T-cell (primary cell): ENCODE results near the gene RNPEP. TPM values are rescaled to one million over a fixed set of nuclear protein-coding genes. Genes with fewer than 3 reads are reported as not detected.
A peak's percentile ranks its signal among the peaks of the same experiment; 100 is the strongest.

Experiments used
- ATAC-seq, 4 experiments: fragments of 200-7000 bp in 3 of 4; fragments of 150-1000 bp in 1 of 4; cut with Tn5 transposase; replicated peaks in 1 of 4; 1 replicate in 3 of 4; 2 replicates in 1 of 4; pipeline ENCODE4 v1.10.0; 2021; ENCODE audit warnings: moderate library complexity in 3 of 4, mild to moderate bottlenecking in 2 of 4, moderate number of reproducible peaks in 1 of 4
- CTCF ChIA-PET, 2 donors: fragments of 300-600 bp; sonication (Branson Sonifier 250); formaldehyde crosslinking; loops; one replicate each; lab custom pipeline; 2022; ENCODE audit warnings: antibody characterized with exemption in 2 of 2; lab: Charles Lee
- POLR2A ChIA-PET, 2 donors: fragments of 300-600 bp; sonication (Branson Sonifier 250); formaldehyde crosslinking; loops; one replicate each; lab custom pipeline; 2022; ENCODE audit warnings: antibody characterized with exemption in 2 of 2; lab: Charles Lee
- DNase-seq, 35 experiments: peaks; one replicate each; pipeline versions ENCODE4 v3.0.0 to v3.0.0-alpha.2; 2013 to 2023
- H3K27ac ChIP-seq: one replicate; pipeline ENCODE4 v1.5.1; 2013; ENCODE audit warnings: low read length
- H3K27me3 ChIP-seq, 2 experiments: replicated peaks in 1 of 2; 1 replicate in 1 of 2; 2 replicates in 1 of 2; pipeline versions ENCODE4 v1.6.1 to v1.7.0; 2013; ENCODE audit warnings: low read length in 1 of 2, mixed read lengths in 1 of 2; ENCODE audit not compliant: control insufficient read depth in 2 of 2, insufficient read depth in 2 of 2; ENCODE audit errors: extremely low read depth in 1 of 2
- H3K36me3 ChIP-seq, 2 donors: 1 replicate in 1 of 2; 2 replicates in 1 of 2; pipeline versions ENCODE4 v1.6.1 to v1.7.0; 2013; ENCODE audit warnings: low read length in 1 of 2; ENCODE audit not compliant: control insufficient read depth in 2 of 2, insufficient read depth in 1 of 2; ENCODE audit errors: extremely low read depth in 1 of 2
- H3K4me1 ChIP-seq, 2 experiments: 1 replicate in 1 of 2; 2 replicates in 1 of 2; pipeline versions ENCODE4 v1.6.1 to v1.7.0; 2013; ENCODE audit warnings: low read length in 2 of 2, mixed read lengths in 1 of 2; ENCODE audit not compliant: insufficient read depth in 2 of 2, control insufficient read depth in 1 of 2; ENCODE audit errors: extremely low read depth in 1 of 2
- H3K4me3 ChIP-seq, 2 donors: 1 replicate in 1 of 2; 2 replicates in 1 of 2; pipeline versions ENCODE4 v1.5.1 to v1.7.0; 2013; ENCODE audit warnings: mild to moderate bottlenecking in 2 of 2, low read length in 1 of 2, moderate library complexity in 1 of 2; ENCODE audit not compliant: control insufficient read depth in 1 of 2; ENCODE audit errors: extremely low read depth in 1 of 2
- H3K9me3 ChIP-seq: 2 replicates; pipeline ENCODE4 v1.7.0; 2013
- H3K27ac Mint-ChIP-seq, 2 donors: one replicate each; pipeline ENCODE4 v1.8.0; 2020 to 2021; ENCODE audit warnings: mild to moderate bottlenecking in 2 of 2, mixed read lengths in 2 of 2
- H3K27me3 Mint-ChIP-seq, 2 donors: one replicate each; pipeline ENCODE4 v1.8.0; 2021 to 2022; ENCODE audit warnings: mixed read lengths in 2 of 2
- H3K36me3 Mint-ChIP-seq: one replicate; pipeline ENCODE4 v1.8.0; 2021; ENCODE audit warnings: mixed read lengths
- H3K4me1 Mint-ChIP-seq, 3 donors: one replicate each; pipeline ENCODE4 v1.8.0; 2020 to 2022; ENCODE audit warnings: mixed read lengths in 3 of 3, mild to moderate bottlenecking in 1 of 3
- H3K4me3 Mint-ChIP-seq, 3 donors: one replicate each; pipeline ENCODE4 v1.8.0; 2020 to 2022; ENCODE audit warnings: mild to moderate bottlenecking in 3 of 3, mixed read lengths in 3 of 3, moderate library complexity in 3 of 3
- H3K9me3 Mint-ChIP-seq, 3 donors: one replicate each; pipeline ENCODE4 v1.8.0; 2020 to 2022; ENCODE audit warnings: mixed read lengths in 3 of 3
- WGBS: methylation state at CpG from one replicate; pipeline ENCODE4 v1.1.5; 2013; ENCODE audit warnings: missing lambda C conversion rate; ENCODE audit not compliant: insufficient coverage; 5-methylcytosine and 5-hydroxymethylcytosine counted together
- total RNA-seq, 35 experiments: library from RNA in 6 of 35; stranded (reverse) in 6 of 35; fragments of 120-200 nt in 1 of 35; gene quantifications; one replicate each; pipeline versions ENCODE4 v1.2.1 to v1.2.4 and lab custom pipeline; 2013 to 2026

RNPEP gene, protein sequence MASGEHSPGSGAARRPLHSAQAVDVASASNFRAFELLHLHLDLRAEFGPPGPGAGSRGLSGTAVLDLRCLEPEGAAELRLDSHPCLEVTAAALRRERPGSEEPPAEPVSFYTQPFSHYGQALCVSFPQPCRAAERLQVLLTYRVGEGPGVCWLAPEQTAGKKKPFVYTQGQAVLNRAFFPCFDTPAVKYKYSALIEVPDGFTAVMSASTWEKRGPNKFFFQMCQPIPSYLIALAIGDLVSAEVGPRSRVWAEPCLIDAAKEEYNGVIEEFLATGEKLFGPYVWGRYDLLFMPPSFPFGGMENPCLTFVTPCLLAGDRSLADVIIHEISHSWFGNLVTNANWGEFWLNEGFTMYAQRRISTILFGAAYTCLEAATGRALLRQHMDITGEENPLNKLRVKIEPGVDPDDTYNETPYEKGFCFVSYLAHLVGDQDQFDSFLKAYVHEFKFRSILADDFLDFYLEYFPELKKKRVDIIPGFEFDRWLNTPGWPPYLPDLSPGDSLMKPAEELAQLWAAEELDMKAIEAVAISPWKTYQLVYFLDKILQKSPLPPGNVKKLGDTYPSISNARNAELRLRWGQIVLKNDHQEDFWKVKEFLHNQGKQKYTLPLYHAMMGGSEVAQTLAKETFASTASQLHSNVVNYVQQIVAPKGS
- 10 to 100 TPM; 20.1 to 30.4 (median 23.9) TPM for total RNA-seq
- total RNA-seq (2013), result 20.8 TPM
- total RNA-seq (lab: John Stamatoyannopoulos, UW), result 3.3 to 31.2 (median 20.2) reads per million in 29 experiments

- Mint-ChIP-seq H3K27me3 (no peaks in the 10 kb centered on the region), H3K9me3 (no peaks in the 10 kb centered on the region), H3K4me1 (peaks cover 24 to 33% (median 26%) of the 10 kb centered on the region in 3 donors), H3K36me3 (no peaks in the 10 kb centered on the region), H3K4me3 (peak within 1 kb of the TSS; percentile 92 to 99 (median 97)), H3K27ac (peak within 1 kb of the TSS; percentile 91 to 94)
- peak; percentile 83 to 87 (median 84) for ATAC-seq
- peak; percentile 18 to 68 (median 45) for DNase-seq
- Histone ChIP-seq H3K4me3 (peak within 1 kb of the TSS; percentile 66 to 90), H3K4me1 (peaks cover 0 to 11% of the 10 kb centered on the region in 2 experiments), H3K9me3 (no peaks in the 10 kb centered on the region), H3K36me3 (no peaks in the 10 kb centered on the region), H3K27ac (peak within 1 kb of the TSS; percentile 35), H3K27me3 (no peaks in the 10 kb centered on the region)
- under 1% methylated on average over 79 of the region's 80 CpGs for WGBS
- ChIA-PET CTCF (interaction anchor here in 1 of 2 donors (1.3 to 1.5 kb wide), 2 partner anchors 17 to 87 kb away, joined by 3 to 6 read pairs; no protein-coding TSS in a partner anchor), POLR2A (interaction anchor here (0.6 to 0.7 kb wide), 3 partner anchors 23 to 86 kb away, joined by 3 to 4 read pairs (median 3); partner anchors contain the start of gene TIMM17A (in 1 of the 2))
Observed at GRCh38 chr1:201982623-201983379, at the start of gene RNPEP. Gene RNPEP, plus strand, starts transcription at chr1:201982648. Its CDS starts 19 bp downstream, at chr1:201982667.

- H3K4me1 ChIP-seq, result no peaks in the 10 kb centered on the region
- 79% methylated on average over 4 of the region's 5 CpGs for WGBS
- no peaks in the 10 kb centered on the region for H3K36me3 Mint-ChIP-seq
- POLR2A ChIA-PET, result no interaction called here
- H3K27me3 ChIP-seq, result peaks cover 0 to 18% of the 10 kb centered on the region in 2 experiments
- DNase-seq (no peak), ATAC-seq (peak in 1 of 4 experiments; percentile 13)
- no peaks in the 10 kb centered on the region for H3K36me3 ChIP-seq
- no peak overlapping the region for H3K4me3 Mint-ChIP-seq
- no peak overlapping the region for H3K27ac ChIP-seq
- peaks cover 9 to 11% of the 10 kb centered on the region in 2 donors for H3K27me3 Mint-ChIP-seq
- H3K4me3 ChIP-seq, result no peak overlapping the region
- H3K9me3 ChIP-seq, result no peaks in the 10 kb centered on the region
- CTCF ChIA-PET, result no interaction called here
- H3K27ac Mint-ChIP-seq, result no peak overlapping the region
- no peaks in the 10 kb centered on the region for H3K9me3 Mint-ChIP-seq
- no peaks in the 10 kb centered on the region for H3K4me1 Mint-ChIP-seq
Observed at GRCh38 chr1:201933840-201934430, 48.5 kb upstream of the RNPEP start.

GRCh38 chr1:201937624-201938213, 44.7 kb upstream of the RNPEP start:
- H3K27me3 Mint-ChIP-seq, result peaks cover 12 to 13% of the 10 kb centered on the region in 2 donors
- H3K4me3 Mint-ChIP-seq, result no peak overlapping the region
- ATAC-seq (no peak), DNase-seq (no peak)
- Histone ChIP-seq H3K36me3 (no peaks in the 10 kb centered on the region), H3K27me3 (peaks cover 0 to 27% of the 10 kb centered on the region in 2 experiments), H3K4me1 (no peaks in the 10 kb centered on the region), H3K27ac (no peak overlapping the region), H3K4me3 (no peak overlapping the region), H3K9me3 (no peaks in the 10 kb centered on the region)
- CTCF ChIA-PET, result no interaction called here
- WGBS, result no CpG with 5 or more reads among the region's 5 CpGs
- no peaks in the 10 kb centered on the region for H3K36me3 Mint-ChIP-seq
- POLR2A ChIA-PET, result no interaction called here
- no peaks in the 10 kb centered on the region for H3K4me1 Mint-ChIP-seq
- H3K27ac Mint-ChIP-seq, result no peak overlapping the region
- H3K9me3 Mint-ChIP-seq, result no peaks in the 10 kb centered on the region

DNA sequence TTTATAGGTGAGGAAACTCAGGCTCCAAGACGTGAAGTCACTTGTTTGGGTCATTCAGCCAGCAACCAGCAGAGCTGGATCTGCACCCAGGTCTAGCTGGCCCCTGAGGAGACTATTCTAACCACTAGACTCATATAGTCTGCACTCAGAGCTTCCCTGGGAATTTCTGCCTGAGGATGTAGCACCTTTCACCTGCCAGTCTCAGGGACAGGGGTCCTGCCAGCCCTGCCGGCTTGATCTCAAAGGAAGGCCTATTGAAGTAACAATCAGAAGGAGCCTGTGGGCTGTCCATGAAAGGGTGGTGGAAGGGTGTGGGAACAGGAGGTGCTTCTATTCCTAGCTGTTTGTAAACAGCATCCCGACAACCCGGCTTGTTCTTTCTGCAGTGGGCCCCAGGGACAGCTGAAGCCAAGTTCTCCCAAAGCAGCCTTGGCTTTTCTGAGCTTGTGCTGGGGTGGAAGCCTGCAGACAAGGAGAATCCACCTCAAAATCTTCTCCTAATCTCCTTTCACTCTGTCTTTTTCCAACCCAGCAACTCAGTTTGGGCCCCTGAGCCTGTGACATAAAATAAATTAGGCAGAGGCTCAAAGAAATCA, 43.9 kb upstream of the RNPEP start:
- Mint-ChIP-seq H3K27ac (no peak overlapping the region), H3K9me3 (no peaks in the 10 kb centered on the region), H3K36me3 (no peaks in the 10 kb centered on the region), H3K4me3 (no peak overlapping the region), H3K4me1 (no peaks in the 10 kb centered on the region), H3K27me3 (peaks cover 15 to 18% of the 10 kb centered on the region in 2 donors)
- Histone ChIP-seq H3K9me3 (no peaks in the 10 kb centered on the region), H3K4me3 (no peak overlapping the region), H3K36me3 (no peaks in the 10 kb centered on the region), H3K4me1 (no peaks in the 10 kb centered on the region), H3K27ac (no peak overlapping the region), H3K27me3 (peaks cover 0 to 27% of the 10 kb centered on the region in 2 experiments)
- no peak for ATAC-seq
- 100% methylated on average over 1 of the region's 4 CpGs for WGBS
- no peak for DNase-seq
- ChIA-PET CTCF (interaction anchor here in 1 of 2 donors (0.7 kb wide), 1 partner anchor 12 kb away, joined by 3 read pairs; no protein-coding TSS in a partner anchor), POLR2A (no interaction called here)

- H3K4me1 ChIP-seq, result no peaks in the 10 kb centered on the region
- Mint-ChIP-seq H3K27ac (no peak overlapping the region), H3K27me3 (peaks cover 21 to 23% of the 10 kb centered on the region in 2 donors), H3K4me3 (no peak overlapping the region), H3K4me1 (no peaks in the 10 kb centered on the region), H3K36me3 (no peaks in the 10 kb centered on the region), H3K9me3 (no peaks in the 10 kb centered on the region)
- WGBS, result 100% methylated on average over 1 of the region's 4 CpGs
- no peaks in the 10 kb centered on the region for H3K36me3 ChIP-seq
- CTCF ChIA-PET, result interaction anchor here in 1 of 2 donors (0.7 kb wide), 1 partner anchor 11 kb away, joined by 3 read pairs; no protein-coding TSS in a partner anchor
- DNase-seq (no peak), ATAC-seq (no peak)
- peaks cover 0 to 27% of the 10 kb centered on the region in 2 experiments for H3K27me3 ChIP-seq
- no peaks in the 10 kb centered on the region for H3K9me3 ChIP-seq
- POLR2A ChIA-PET, result interaction anchor here in 1 of 2 donors (0.6 kb wide), 1 partner anchor 94 kb away, joined by 3 read pairs; no protein-coding TSS in a partner anchor
- no peak overlapping the region for H3K4me3 ChIP-seq
- no peak overlapping the region for H3K27ac ChIP-seq
Observed at GRCh38 chr1:201939148-201939547, 43.3 kb upstream of the RNPEP start.
